ENCODE data around the gene SNX32. TPM values are rescaled to one million over a fixed set of nuclear protein-coding genes. Genes with fewer than 3 reads are reported as not detected.

SNX32 gene
- total RNA-seq, 1 experiment from 2014 or later: not detected

- no peak for DNase-seq (ENCODE audit: low read depth)
- in situ Hi-C loops (cut with HindIII; ENCODE audit: low pct_unique_long_range_greater_than_20kb, low sequenced_read_pairs): no loop called here
Observed at GRCh38 chr11:65871811-65872548, 38.2 kb downstream of the SNX32 start.

GRCh38 chr11:65872586-65873317 is 39.0 kb downstream of the SNX32 start, which contains the start of gene EFEMP2:
Gene EFEMP2, minus strand, starts transcription at chr11:65872800. Its CDS starts 446 bp downstream, at chr11:65872354.
- in situ Hi-C loops (cut with HindIII; ENCODE audit: low pct_unique_long_range_greater_than_20kb, low sequenced_read_pairs): no loop called here
- no peak for DNase-seq (ENCODE audit: low read depth)

GRCh38 chr11:65873318-65874156 is 39.8 kb downstream of the SNX32 start:
- in situ Hi-C loops (cut with HindIII; ENCODE audit: low pct_unique_long_range_greater_than_20kb, low sequenced_read_pairs): no loop called here
- DNase-seq (ENCODE audit: low read depth): peak; percentile 95

GRCh38 chr11:65879617-65880016 is 45.9 kb downstream of the SNX32 start, which contains the start of gene CTSW:
Gene CTSW, plus strand, starts transcription at chr11:65879837. Its CDS starts 18 bp downstream, at chr11:65879855.
- no peak for DNase-seq (ENCODE audit: low read depth)
- in situ Hi-C loops (cut with HindIII; ENCODE audit: low pct_unique_long_range_greater_than_20kb, low sequenced_read_pairs): no loop called here

- no peak for DNase-seq (ENCODE audit: low read depth)
- in situ Hi-C loops (cut with HindIII; ENCODE audit: low pct_unique_long_range_greater_than_20kb, low sequenced_read_pairs): no loop called here
Observed at GRCh38 chr11:65880027-65880426, 46.3 kb downstream of the SNX32 start.

- in situ Hi-C loops (cut with HindIII; ENCODE audit: low pct_unique_long_range_greater_than_20kb, low sequenced_read_pairs): no loop called here
Observed at GRCh38 chr11:65880844-65881421, 47.2 kb downstream of the SNX32 start.

GRCh38 chr11:65882120-65883057 is 48.6 kb downstream of the SNX32 start:
- in situ Hi-C loops (cut with HindIII; ENCODE audit: low pct_unique_long_range_greater_than_20kb, low sequenced_read_pairs): no loop called here
- DNase-seq (ENCODE audit: low read depth): no peak

More at GRCh38 chr11:65880844-65881421, 47.2 kb downstream of the SNX32 start:
- DNase-seq (ENCODE audit: low read depth): no peak

- in situ Hi-C loops (cut with HindIII; ENCODE audit: low pct_unique_long_range_greater_than_20kb, low sequenced_read_pairs): no loop called here
Observed at GRCh38 chr11:65883058-65883761, 49.4 kb downstream of the SNX32 start.

GRCh38 chr11:65883786-65884715 is 50.3 kb downstream of the SNX32 start:
- no peak for DNase-seq (ENCODE audit: low read depth)
- in situ Hi-C loops (cut with HindIII; ENCODE audit: low pct_unique_long_range_greater_than_20kb, low sequenced_read_pairs): no loop called here

More at GRCh38 chr11:65883058-65883761, 49.4 kb downstream of the SNX32 start:
- DNase-seq (ENCODE audit: low read depth): no peak

GRCh38 chr11:65884716-65885092 is 50.9 kb downstream of the SNX32 start:
- in situ Hi-C loops (cut with HindIII; ENCODE audit: low pct_unique_long_range_greater_than_20kb, low sequenced_read_pairs): no loop called here
- peak; percentile 58 for DNase-seq (ENCODE audit: low read depth)

GRCh38 chr11:65885231-65885630 is 51.5 kb downstream of the SNX32 start:
- no peak for DNase-seq (ENCODE audit: low read depth)
- in situ Hi-C loops (cut with HindIII; ENCODE audit: low pct_unique_long_range_greater_than_20kb, low sequenced_read_pairs): no loop called here

GRCh38 chr11:65885808-65886536 is 52.2 kb downstream of the SNX32 start:
- in situ Hi-C loops (cut with HindIII; ENCODE audit: low pct_unique_long_range_greater_than_20kb, low sequenced_read_pairs): no loop called here
- no peak for DNase-seq (ENCODE audit: low read depth)

GRCh38 chr11:65886826-65887722 is 53.3 kb downstream of the SNX32 start:
- DNase-seq (ENCODE audit: low read depth): no peak

GRCh38 chr11:65887723-65888162 is 54.0 kb downstream of the SNX32 start:
- DNase-seq (ENCODE audit: low read depth): no peak
- in situ Hi-C loops (cut with HindIII; ENCODE audit: low pct_unique_long_range_greater_than_20kb, low sequenced_read_pairs): no loop called here

More at GRCh38 chr11:65886826-65887722, 53.3 kb downstream of the SNX32 start:
- in situ Hi-C loops (cut with HindIII; ENCODE audit: low pct_unique_long_range_greater_than_20kb, low sequenced_read_pairs): no loop called here
